Heart left ventricle (tissue), 13 donors: ENCODE results near the gene FOXN1.

Source experiments
- POLR2A ChIP-seq, 2 donors: fragments of 450-650 bp; IDR thresholded peaks; one replicate each; pipeline ENCODE4 v1.6.1; 2017; ENCODE audit warnings: antibody characterized with exemption in 2 of 2, mild to moderate bottlenecking in 2 of 2, moderate library complexity in 2 of 2
- TF ChIP-seq, protein P1 (sequence below), 12 donors: fragments of 200-600 bp; sonication (generic) in 4 of 12; IDR thresholded peaks; one replicate each; pipeline versions ENCODE4 v1.5.0 to v1.8.0; 2018 to 2022; ENCODE audit warnings: antibody characterized with exemption in 12 of 12, mild to moderate bottlenecking in 5 of 12
- donor health status: ischemic (EF 13 %, LVEDD 7.1; RV severe dilation, severe dysfunction).
- donor health status: DM: no; HTN: yes; CAD: no.
- donor health status: DM: no; HTN: no; CAD: no.
- donor health status: ischemic (EF 25% LVEDD 6.9; RV normal size, moderate dysfunction).
- donor health status: ischemic (EF 25% LVEDD 5.7; RV mildly dilated, moderate dysfunction).
- donor health status: ischemic (EF 35%, LVEDD 5.7; RV mildly dilated, moderate dysfunction).
- donor health status: nonischemic (EF 11% LVEDD 7.7; RV severe dilation, severe dysfunction).
- donor health status: DM: yes; HTN: yes; CAD: no.
- donor health status: PGD.
- donor health status: ischemic (EF 29% LVEDD 5.4; RV normal size, mild dysfunction).
- donor health status: nonischemic (EF 23%, LVEDD 6.1; RV moderate dilation, normal function).

GRCh38 chr17:28570716-28571360 is 64.7 kb downstream of the FOXN1 start:
- TF ChIP-seq, protein P1, sequence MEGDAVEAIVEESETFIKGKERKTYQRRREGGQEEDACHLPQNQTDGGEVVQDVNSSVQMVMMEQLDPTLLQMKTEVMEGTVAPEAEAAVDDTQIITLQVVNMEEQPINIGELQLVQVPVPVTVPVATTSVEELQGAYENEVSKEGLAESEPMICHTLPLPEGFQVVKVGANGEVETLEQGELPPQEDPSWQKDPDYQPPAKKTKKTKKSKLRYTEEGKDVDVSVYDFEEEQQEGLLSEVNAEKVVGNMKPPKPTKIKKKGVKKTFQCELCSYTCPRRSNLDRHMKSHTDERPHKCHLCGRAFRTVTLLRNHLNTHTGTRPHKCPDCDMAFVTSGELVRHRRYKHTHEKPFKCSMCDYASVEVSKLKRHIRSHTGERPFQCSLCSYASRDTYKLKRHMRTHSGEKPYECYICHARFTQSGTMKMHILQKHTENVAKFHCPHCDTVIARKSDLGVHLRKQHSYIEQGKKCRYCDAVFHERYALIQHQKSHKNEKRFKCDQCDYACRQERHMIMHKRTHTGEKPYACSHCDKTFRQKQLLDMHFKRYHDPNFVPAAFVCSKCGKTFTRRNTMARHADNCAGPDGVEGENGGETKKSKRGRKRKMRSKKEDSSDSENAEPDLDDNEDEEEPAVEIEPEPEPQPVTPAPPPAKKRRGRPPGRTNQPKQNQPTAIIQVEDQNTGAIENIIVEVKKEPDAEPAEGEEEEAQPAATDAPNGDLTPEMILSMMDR (IDR thresholded peaks at IDR 0.05), result no peak
- no peak for TF ChIP-seq POLR2A (IDR thresholded peaks at IDR 0.05)
